Measurements from ENCODE around the gene MMUT.
"Not testable (repeated sequence)": the region's sequence is repeated elsewhere in the genome, so short reads cannot be mapped to it uniquely, and the experiment has no call there.

MMUT gene

GRCh38 chr6:49416195-49416594 is 46.9 kb downstream of the MMUT start:
- no peak for TF ChIP-seq ZFX (IDR thresholded peaks at IDR 0.05)
- no peak overlapping the region for H3K27ac ChIP-seq

GRCh38 chr6:49415358-49415757 is 47.7 kb downstream of the MMUT start:
- no peak for TF ChIP-seq ZFX (IDR thresholded peaks at IDR 0.05)
- TF ChIP-seq CTCF (conservative IDR thresholded peaks at IDR 0.05): no peak
- no peak overlapping the region for H3K27ac ChIP-seq

GRCh38 chr6:49410564-49410963 is 52.5 kb downstream of the MMUT start:
- H3K27ac ChIP-seq: no peak overlapping the region
- TF ChIP-seq ZFX (IDR thresholded peaks at IDR 0.05) (no peak), CTCF (conservative IDR thresholded peaks at IDR 0.05) (no peak)

GRCh38 chr6:49409951-49410542 is 53.0 kb downstream of the MMUT start:
- H3K27ac ChIP-seq: no peak overlapping the region
- TF ChIP-seq ZFX (IDR thresholded peaks at IDR 0.05) (no peak), CTCF (conservative IDR thresholded peaks at IDR 0.05) (peak; percentile 86)

GRCh38 chr6:49406250-49406970 is 56.6 kb downstream of the MMUT start:
- TF ChIP-seq CTCF (conservative IDR thresholded peaks at IDR 0.05) (no peak), ZFX (IDR thresholded peaks at IDR 0.05) (no peak)

GRCh38 chr6:49401063-49401462 is 62.0 kb downstream of the MMUT start:
- TF ChIP-seq CTCF (conservative IDR thresholded peaks at IDR 0.05): no peak
- no peak for TF ChIP-seq ZFX (IDR thresholded peaks at IDR 0.05)
- no peak overlapping the region for H3K27ac ChIP-seq

More at GRCh38 chr6:49406250-49406970, 56.6 kb downstream of the MMUT start:
- no peak overlapping the region for H3K27ac ChIP-seq

GRCh38 chr6:49386667-49387508 is 76.2 kb downstream of the MMUT start:
- not testable (repeated sequence) for H3K27ac ChIP-seq

GRCh38 chr6:49384904-49385303 is 78.1 kb downstream of the MMUT start:
- TF ChIP-seq CTCF (conservative IDR thresholded peaks at IDR 0.05): no peak
- TF ChIP-seq ZFX (IDR thresholded peaks at IDR 0.05): no peak
- H3K27ac ChIP-seq: no peak overlapping the region

Data from C4-2B (cell line).